SJCRH30 (cell line): ENCODE measurements around the gene PTPRK. TPM values are rescaled to one million over a fixed set of nuclear protein-coding genes. Genes with fewer than 3 reads are reported as not detected.

ENCODE experiments used
- DNase-seq, 2 experiments: peaks; one replicate each; pipeline ENCODE4 v3.0.0-alpha.2; 2015 to 2020
- H3K27ac ChIP-seq: fragments of 250-450 bp; sonication (Bioruptor Pico); 2 replicates; pipeline ENCODE4 v1.5.1; 2020; ENCODE audit warnings: mild to moderate bottlenecking, moderate library complexity
- H3K27me3 ChIP-seq: fragments of 250-450 bp; sonication (Bioruptor Pico); 2 replicates; pipeline ENCODE4 v1.5.1; 2020; ENCODE audit warnings: mild to moderate bottlenecking, moderate library complexity
- H3K36me3 ChIP-seq: fragments of 250-450 bp; sonication (Bioruptor Pico); 2 replicates; pipeline ENCODE4 v1.5.1; 2020; ENCODE audit warnings: mild to moderate bottlenecking, moderate library complexity
- H3K4me1 ChIP-seq: fragments of 250-450 bp; sonication (Bioruptor Pico); 2 replicates; pipeline ENCODE4 v1.5.1; 2020; ENCODE audit warnings: mild to moderate bottlenecking, moderate library complexity
- H3K4me3 ChIP-seq: fragments of 250-450 bp; sonication (Bioruptor Pico); 2 replicates; pipeline ENCODE4 v1.5.1; 2020; ENCODE audit warnings: mild to moderate bottlenecking, moderate library complexity
- H3K9me3 ChIP-seq: fragments of 250-450 bp; sonication (Bioruptor Pico); replicated peaks from 2 replicates; pipeline ENCODE4 v1.5.1; 2020; ENCODE audit warnings: mild to moderate bottlenecking, moderate library complexity
- total RNA-seq: library from RNA; depleted of rRNA; stranded (reverse); fragments of >200 nt; shearing (Covaris generic); gene quantifications from 2 replicates; pipeline ENCODE4 v1.2.3, GENCODE V29; 2014

Gene PTPRK
- total RNA-seq, 1 experiment from 2014 or later, result 31.4 TPM

DNA sequence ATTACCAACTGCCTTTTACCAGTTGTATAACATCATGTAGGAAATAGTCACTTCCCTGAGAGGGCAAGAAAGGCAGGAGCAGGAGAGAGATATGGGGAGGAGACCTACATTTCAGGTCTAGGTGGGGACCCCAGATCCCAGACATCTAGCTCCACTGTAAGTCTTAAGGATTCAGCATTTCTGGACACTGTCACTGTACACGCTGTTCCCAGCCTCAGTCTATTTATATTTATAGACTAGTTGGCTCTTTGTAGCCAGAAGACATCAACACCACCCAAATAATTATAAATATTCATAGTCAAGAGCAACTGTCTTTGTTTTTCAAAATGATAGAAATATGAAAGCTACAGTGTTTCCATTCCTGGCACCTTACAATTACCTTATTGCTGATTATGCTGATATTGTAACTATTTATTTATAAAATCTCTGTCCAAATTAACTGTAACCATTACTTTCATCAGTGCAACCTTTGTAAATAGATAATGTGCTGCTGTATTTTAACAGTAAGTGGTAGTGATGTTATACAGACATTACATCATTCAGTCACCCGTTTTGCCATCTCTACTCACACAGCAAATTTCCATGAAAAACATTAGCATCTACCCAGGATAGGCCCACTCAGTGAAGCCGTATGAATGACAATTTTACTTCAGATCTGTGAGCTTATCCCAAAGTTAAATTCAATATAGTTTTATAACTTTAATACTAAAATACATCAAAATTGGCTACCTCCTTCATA is 162.8 kb downstream of the PTPRK start:
- no peak overlapping the region for H3K4me3 ChIP-seq
- H3K9me3 ChIP-seq, result no peaks in the 10 kb centered on the region
- DNase-seq, result no peak
- H3K4me1 ChIP-seq, result no peaks in the 10 kb centered on the region; the same call in 1 of the 2 replicates
- no peaks in the 10 kb centered on the region for H3K27me3 ChIP-seq
- H3K36me3 ChIP-seq, result no peaks in the 10 kb centered on the region
- no peak overlapping the region for H3K27ac ChIP-seq

DNA sequence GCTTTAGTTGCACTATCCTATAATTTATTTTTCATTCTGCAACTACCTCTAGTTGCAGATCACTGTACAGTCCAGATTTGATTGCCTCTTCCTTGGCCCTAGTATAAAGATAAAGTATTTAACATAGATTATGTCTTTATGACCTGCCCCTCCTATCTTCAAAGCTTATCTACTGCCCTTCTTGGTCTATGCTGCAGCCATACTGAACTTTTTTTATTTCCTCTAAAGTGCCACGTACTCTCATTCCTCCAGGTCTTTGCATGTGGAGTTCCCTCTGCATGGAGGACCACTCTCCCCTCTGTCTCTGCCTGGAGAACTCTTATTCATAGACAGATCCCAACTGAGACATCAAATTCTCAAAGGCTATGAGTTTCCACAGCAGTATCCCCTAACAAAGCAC is 168.0 kb downstream of the PTPRK start:
- DNase-seq, result no peak
- Histone ChIP-seq H3K4me1 (no peaks in the 10 kb centered on the region), H3K27me3 (no peaks in the 10 kb centered on the region), H3K4me3 (no peak overlapping the region), H3K36me3 (no peaks in the 10 kb centered on the region), H3K27ac (no peak overlapping the region), H3K9me3 (no peaks in the 10 kb centered on the region)

DNA sequence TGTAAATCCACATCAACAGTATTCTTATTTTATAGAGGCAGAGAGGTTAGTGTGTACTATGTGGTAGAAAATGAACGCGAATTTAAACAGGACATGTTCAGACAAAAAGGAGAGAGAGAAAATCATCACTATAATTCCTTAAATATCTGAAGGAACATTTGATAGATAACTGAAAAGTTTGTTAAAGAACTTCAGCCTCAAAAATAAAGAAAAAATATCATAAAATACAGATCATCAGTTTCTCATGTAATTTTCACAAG is 169.2 kb downstream of the PTPRK start:
- Histone ChIP-seq H3K36me3 (no peaks in the 10 kb centered on the region), H3K4me3 (no peak overlapping the region), H3K4me1 (no peaks in the 10 kb centered on the region), H3K27me3 (no peaks in the 10 kb centered on the region), H3K9me3 (no peaks in the 10 kb centered on the region), H3K27ac (no peak overlapping the region)
- DNase-seq, result no peak

DNA sequence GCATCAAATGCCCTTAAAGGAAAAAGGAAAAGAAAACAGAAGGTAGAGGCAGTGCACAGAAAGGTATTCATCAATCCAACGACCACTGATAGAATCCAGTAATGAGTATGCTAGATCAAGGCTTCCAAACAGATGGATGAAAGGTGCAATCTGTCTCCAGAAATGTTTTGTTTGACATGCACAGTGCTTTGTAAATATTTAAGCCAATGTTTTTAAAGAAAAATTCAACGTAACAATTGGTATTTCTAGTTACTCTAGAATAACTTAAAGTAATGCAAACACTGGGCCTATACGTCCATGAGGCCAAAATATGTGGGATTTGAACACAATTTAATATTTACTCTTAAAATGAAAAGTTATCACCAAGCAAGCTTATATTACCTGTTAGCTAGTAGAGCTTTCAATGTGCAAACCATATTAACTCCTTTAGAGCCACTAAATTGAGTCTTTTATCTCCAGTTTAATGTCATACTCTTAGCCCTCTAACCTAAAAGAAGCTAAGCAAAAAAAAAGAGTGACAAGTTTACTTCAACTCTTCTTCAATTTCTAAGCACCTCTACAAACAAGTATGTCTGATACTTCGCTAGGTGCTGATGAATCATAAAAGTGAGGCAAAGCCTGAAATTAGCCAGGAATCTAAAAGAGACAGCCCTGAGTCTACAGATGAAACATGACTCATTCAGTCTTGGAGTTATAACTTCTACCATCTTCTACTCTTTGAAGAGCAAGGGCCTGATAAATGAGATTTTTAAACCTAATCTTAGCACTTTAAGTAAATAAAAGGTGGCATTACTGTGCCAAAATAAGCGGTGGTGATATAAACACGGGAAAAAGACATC is 169.8 kb downstream of the PTPRK start:
- H3K27ac ChIP-seq, result no peak overlapping the region
- H3K27me3 ChIP-seq, result no peaks in the 10 kb centered on the region
- H3K9me3 ChIP-seq, result no peaks in the 10 kb centered on the region
- H3K4me1 ChIP-seq, result no peaks in the 10 kb centered on the region
- DNase-seq, result no peak
- H3K4me3 ChIP-seq, result no peak overlapping the region
- H3K36me3 ChIP-seq, result no peaks in the 10 kb centered on the region

DNA sequence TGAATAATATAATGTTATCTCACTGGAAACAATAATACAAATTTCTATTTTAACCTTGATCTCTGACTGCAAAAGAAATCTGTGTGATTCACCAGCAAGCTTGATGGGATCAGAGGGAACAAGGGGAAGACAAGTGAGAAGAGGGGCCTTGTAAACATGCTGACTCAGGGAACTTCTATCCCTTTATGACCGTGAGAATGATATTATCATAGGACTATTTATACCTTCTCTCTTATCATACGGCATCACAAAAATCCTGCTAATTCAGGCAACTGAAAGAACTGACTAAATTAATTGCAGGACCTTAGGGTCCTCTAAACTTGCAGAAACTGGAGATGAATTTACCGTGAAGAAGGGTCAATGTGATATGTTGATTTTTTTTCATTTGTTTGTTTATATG is 173.3 kb downstream of the PTPRK start:
- H3K27ac ChIP-seq, result no peak overlapping the region
- no peaks in the 10 kb centered on the region for H3K36me3 ChIP-seq
- no peaks in the 10 kb centered on the region for H3K9me3 ChIP-seq
- DNase-seq, result no peak
- no peaks in the 10 kb centered on the region for H3K27me3 ChIP-seq
- no peak overlapping the region for H3K4me3 ChIP-seq
- no peaks in the 10 kb centered on the region for H3K4me1 ChIP-seq

DNA sequence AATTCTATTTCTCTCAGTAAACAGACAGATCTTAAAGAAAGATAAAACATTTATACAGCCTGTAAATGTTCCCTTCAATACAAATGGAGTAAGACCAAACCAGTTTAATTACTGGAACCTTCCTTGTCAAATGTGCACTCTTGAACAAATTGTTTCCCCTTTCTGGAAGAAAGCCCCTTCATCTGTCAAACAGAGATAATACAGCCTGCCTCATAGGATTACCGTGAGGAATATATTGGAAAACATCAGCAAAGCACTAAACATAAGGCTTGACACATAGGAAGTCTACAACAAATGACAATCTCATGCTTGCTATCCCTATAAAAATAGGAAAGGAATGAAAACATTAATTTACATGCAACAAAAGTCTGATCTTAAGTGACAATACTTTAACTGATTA is 173.8 kb downstream of the PTPRK start:
- H3K27ac ChIP-seq, result no peak overlapping the region
- no peaks in the 10 kb centered on the region for H3K27me3 ChIP-seq
- no peaks in the 10 kb centered on the region for H3K9me3 ChIP-seq
- DNase-seq, result no peak
- no peak overlapping the region for H3K4me3 ChIP-seq
- H3K4me1 ChIP-seq, result no peaks in the 10 kb centered on the region
- H3K36me3 ChIP-seq, result no peaks in the 10 kb centered on the region

DNA sequence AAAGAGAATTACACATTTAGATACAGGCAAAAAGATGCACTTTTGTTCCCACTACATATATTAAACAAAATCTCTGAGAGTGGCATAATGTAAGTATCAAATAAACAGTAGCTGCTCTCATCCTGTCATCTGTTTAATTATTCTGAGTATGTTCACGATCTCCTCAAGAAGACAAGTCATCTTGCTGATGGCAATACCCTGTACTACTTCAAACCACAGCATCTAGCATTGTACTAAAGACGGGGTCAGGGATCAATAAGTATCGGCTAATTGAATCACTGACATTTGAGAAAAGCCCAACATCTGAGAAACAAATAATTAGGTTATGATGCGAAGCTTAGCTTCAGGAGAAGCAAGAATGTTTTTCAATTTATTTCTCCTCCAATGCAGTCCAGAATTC is 175.1 kb downstream of the PTPRK start:
- no peak overlapping the region for H3K27ac ChIP-seq
- no peak overlapping the region for H3K4me3 ChIP-seq
- H3K9me3 ChIP-seq, result no peaks in the 10 kb centered on the region
- no peak for DNase-seq
- no peaks in the 10 kb centered on the region for H3K36me3 ChIP-seq
- no peaks in the 10 kb centered on the region for H3K27me3 ChIP-seq
- no peaks in the 10 kb centered on the region for H3K4me1 ChIP-seq

DNA sequence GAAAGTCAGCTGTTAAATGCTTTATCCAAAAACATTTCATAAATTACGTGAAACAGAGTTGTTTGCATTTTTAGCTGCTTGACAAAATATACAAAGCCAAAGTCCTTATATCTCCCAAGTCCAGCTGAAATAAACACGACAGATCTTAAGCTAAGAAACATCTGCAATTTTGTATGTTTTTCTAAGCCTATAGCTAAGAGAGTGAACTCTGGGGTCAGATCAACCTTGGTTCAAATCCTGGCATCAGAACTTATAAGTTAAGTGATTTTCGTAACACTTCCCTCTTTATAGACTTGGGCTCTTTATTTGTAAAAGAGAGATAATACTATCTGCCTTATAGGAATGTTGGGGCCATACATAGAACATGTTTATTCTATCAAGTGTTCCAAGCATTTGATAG is 176.7 kb downstream of the PTPRK start:
- no peak for DNase-seq
- Histone ChIP-seq H3K4me1 (no peaks in the 10 kb centered on the region), H3K9me3 (no peaks in the 10 kb centered on the region), H3K27ac (no peak overlapping the region), H3K27me3 (no peaks in the 10 kb centered on the region), H3K36me3 (no peaks in the 10 kb centered on the region), H3K4me3 (no peak overlapping the region)

DNA sequence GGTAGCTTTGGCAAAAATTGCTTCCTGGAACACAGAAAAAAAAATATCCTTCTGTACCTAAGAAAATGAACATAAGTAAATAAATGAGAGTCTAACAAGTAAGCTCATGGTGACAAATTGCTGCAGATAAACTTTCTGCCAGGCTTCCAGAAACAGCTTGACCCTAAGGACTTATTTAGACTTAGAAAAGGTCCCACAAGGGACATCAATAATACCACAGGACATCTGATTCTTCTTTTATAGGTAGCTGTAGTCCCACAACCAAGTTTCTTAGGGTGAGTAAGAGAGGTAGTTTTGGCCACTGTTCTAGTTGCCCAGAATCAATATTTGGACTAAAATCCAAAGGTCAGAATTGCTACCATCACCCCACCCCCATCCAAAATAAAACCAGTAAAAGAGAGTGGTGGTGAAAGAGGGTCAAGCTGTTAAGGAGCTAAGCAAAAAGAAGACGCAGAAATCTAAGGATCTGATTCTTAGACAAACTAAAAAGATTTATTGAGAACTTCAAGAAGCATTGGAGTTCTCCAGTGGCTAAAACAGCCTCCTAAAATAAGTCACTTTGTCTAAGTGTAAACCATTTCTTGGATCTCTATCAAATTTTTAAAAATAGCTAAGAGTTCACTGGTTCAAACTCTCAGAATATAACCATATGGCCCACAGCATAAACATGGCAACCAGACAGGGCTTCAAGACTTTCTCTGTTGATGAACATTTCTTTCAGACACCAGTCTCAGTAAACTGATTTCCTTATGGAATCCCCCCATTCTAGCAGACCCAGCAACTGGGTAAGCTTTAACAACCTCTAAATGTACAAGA is 180.6 kb downstream of the PTPRK start:
- Histone ChIP-seq H3K27ac (no peak overlapping the region), H3K27me3 (no peaks in the 10 kb centered on the region), H3K9me3 (no peaks in the 10 kb centered on the region), H3K36me3 (no peaks in the 10 kb centered on the region), H3K4me3 (no peak overlapping the region), H3K4me1 (no peaks in the 10 kb centered on the region)
- no peak for DNase-seq

DNA sequence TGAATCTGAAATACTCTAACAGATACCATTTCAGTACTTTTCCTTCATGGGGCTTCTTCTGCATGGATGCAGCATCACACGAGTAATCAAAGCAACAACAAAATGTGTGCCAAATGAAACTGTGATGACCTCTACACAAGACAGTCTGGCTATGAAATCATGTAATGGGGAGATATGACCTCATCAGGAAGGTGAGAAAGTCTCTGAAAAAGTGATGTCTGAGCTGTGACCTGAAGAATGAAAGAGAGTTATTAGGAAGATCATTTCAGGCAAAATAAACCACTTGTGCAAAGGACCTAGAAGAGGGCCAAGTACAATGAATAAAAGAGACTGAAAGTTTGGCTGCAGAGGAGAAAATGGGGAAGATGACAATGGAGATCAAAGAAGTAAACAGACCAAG is 182.8 kb downstream of the PTPRK start:
- no peaks in the 10 kb centered on the region for H3K27me3 ChIP-seq
- H3K9me3 ChIP-seq, result no peaks in the 10 kb centered on the region
- no peak for DNase-seq
- H3K27ac ChIP-seq, result no peak overlapping the region
- H3K4me1 ChIP-seq, result no peaks in the 10 kb centered on the region
- no peaks in the 10 kb centered on the region for H3K36me3 ChIP-seq
- H3K4me3 ChIP-seq, result no peak overlapping the region

DNA sequence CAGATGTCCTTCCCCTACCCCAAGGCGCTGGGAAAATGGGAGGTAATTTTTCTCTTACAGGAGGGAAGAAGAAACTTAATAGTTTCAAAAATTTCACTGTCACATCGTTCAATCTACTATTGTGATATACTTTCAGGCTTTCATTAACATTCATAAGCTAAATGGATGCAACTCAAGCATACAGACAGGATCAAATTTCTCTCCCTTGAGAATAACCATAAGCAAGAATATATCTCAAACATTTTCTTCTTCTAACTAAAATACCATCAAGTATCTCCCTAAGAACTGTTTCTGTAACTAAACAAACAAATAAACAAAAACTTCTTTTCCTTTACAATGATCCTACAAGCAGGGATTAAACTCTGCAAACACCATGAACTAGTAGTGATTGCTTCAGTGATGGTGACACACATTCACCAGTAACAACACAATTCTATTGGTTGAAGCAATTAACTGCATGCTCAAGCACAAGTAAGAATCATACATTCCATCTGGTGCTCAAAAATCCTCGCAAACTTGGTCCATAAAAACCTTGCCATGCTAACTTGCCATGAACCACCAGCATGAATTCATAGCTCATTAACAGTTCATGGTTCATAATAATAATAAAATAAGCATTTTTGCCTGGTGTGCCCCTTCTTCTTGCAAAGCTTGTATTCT is 183.8 kb downstream of the PTPRK start:
- H3K4me3 ChIP-seq, result no peak overlapping the region
- no peak overlapping the region for H3K27ac ChIP-seq
- no peaks in the 10 kb centered on the region for H3K4me1 ChIP-seq
- no peaks in the 10 kb centered on the region for H3K27me3 ChIP-seq
- no peaks in the 10 kb centered on the region for H3K36me3 ChIP-seq
- no peaks in the 10 kb centered on the region for H3K9me3 ChIP-seq
- no peak for DNase-seq

DNA sequence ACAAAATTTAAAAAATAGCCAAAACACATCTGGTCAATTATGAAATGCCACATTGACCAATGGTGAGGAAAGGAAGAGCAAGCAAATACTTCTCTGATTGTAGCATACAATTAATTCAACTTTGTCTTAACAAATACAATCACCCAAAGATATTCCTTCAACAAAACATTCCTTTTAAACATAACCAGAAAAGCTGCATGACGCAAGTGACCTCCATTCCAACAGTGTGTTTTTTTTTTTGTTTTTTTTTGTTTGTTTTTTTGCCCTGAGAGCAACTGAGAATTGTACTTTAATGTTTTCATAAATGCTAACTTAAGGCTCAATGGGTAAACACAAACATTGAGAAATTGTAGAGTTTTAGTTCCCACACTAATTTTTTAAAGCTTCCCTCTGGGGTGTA is 184.4 kb downstream of the PTPRK start:
- no peaks in the 10 kb centered on the region for H3K9me3 ChIP-seq
- no peaks in the 10 kb centered on the region for H3K4me1 ChIP-seq
- H3K27ac ChIP-seq, result no peak overlapping the region
- DNase-seq, result no peak
- no peaks in the 10 kb centered on the region for H3K27me3 ChIP-seq
- no peak overlapping the region for H3K4me3 ChIP-seq
- no peaks in the 10 kb centered on the region for H3K36me3 ChIP-seq

DNA sequence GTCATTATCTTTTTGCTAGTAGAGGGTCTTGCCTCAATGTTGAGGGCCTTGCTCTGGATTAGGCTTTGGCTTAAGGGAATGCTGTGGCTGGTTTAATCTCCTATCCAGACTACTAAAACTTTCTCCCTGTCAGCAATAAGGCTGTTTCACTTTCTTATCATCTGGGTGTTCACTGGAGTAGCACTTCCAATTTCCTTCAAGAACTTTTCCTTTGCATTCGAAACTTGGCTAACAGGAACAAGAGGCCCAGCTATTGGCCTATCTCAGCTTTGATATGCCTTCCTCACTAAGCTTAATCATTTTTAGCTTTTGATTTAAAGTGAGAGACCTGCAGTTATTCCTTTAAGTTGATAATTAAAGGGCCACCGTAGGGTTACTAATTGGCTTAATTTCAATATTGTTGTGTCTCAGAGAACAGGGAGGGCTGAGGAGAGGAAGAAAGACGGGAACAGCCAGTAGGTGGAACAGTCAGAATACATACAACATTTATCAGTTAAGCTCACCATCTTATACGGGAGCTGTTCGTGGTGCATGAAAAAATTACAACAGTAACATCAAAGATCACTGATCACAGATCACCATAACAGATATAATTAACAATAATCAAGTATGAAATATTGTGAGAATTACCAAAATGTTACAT is 186.7 kb downstream of the PTPRK start:
- Histone ChIP-seq H3K27me3 (no peaks in the 10 kb centered on the region), H3K9me3 (no peaks in the 10 kb centered on the region), H3K36me3 (no peaks in the 10 kb centered on the region), H3K27ac (no peak overlapping the region), H3K4me3 (no peak overlapping the region), H3K4me1 (no peaks in the 10 kb centered on the region)
- DNase-seq, result no peak

DNA sequence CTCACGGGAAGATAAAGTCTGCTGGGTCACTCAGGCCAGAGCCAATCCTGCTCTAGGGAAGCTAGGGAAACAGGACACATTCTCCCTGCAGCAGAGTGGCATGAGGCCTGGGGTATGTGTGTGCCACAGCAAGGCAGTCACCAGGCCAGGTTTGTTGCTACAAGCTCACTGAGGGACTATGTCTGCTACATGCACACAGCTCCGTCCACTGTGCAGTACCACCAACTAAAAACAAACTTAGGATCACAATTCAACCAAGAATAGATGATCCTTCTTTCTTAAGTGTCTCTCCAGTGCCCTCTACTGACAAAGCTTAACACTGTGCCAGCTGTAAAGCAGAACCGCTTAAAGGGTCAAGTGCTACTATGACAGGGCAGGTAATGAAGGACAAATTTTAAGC is 192.5 kb downstream of the PTPRK start:
- H3K4me1 ChIP-seq, result no peaks in the 10 kb centered on the region
- no peaks in the 10 kb centered on the region for H3K36me3 ChIP-seq
- H3K4me3 ChIP-seq, result no peak overlapping the region
- no peaks in the 10 kb centered on the region; the same call in none of the 2 replicates for H3K9me3 ChIP-seq
- H3K27me3 ChIP-seq, result no peaks in the 10 kb centered on the region
- DNase-seq, result peak; percentile 12 to 52
- H3K27ac ChIP-seq, result no peak overlapping the region
